PC-9 (cell line): ENCODE data around the gene RPAP2. TPM values are rescaled to one million over a fixed set of nuclear protein-coding genes. Genes with fewer than 3 reads are reported as not detected.
A peak's percentile ranks its signal among the peaks of the same experiment; 100 is the strongest.

Experiments used
- BruUV-seq: library from RNA; stranded (reverse); fragments of 400-500 nt; replicated peaks from 2 replicates; lab custom pipeline; 2021; lab: Mats Ljungman, UMichigan
- CTCF ChIA-PET: fragments of 300-600 bp; sonication (Branson Sonifier 250); formaldehyde crosslinking; loops from one replicate; lab custom pipeline; 2022; ENCODE audit warnings: antibody characterized with exemption; lab: Charles Lee
- POLR2A ChIA-PET: fragments of 300-600 bp; sonication (Branson Sonifier 250); formaldehyde crosslinking; loops from one replicate; lab custom pipeline; 2022; ENCODE audit warnings: antibody characterized with exemption; ENCODE audit not compliant: unreplicated experiment; lab: Charles Lee
- DNase-seq, 2 experiments: peaks; one replicate each; pipeline versions ENCODE4 v3.0.0 to v3.0.0-alpha.2; 2015 to 2022; ENCODE audit warnings: mixed read lengths in 1 of 2
- H2AFZ ChIP-seq: fragments of 200-600 bp; sonication (generic); 2 replicates; pipeline ENCODE4 v1.8.1; 2017; ENCODE audit warnings: antibody characterized with exemption
- H3F3A ChIP-seq: fragments of 200-600 bp; sonication (generic); 2 replicates; pipeline ENCODE4 v1.8.1; 2017; ENCODE audit warnings: antibody characterized with exemption, mild to moderate bottlenecking, low read depth; ENCODE audit not compliant: insufficient read depth
- H3K27ac ChIP-seq: fragments of 200-600 bp; sonication (generic); 2 replicates; pipeline ENCODE4 v1.6.1; 2016; ENCODE audit warnings: mixed run types
- H3K27me3 ChIP-seq: fragments of 200-600 bp; sonication (generic); 2 replicates; pipeline ENCODE4 v1.6.1; 2016; ENCODE audit warnings: low read depth, mixed run types; ENCODE audit not compliant: insufficient read depth
- H3K36me3 ChIP-seq: fragments of 200-600 bp; sonication (generic); 2 replicates; pipeline ENCODE4 v1.6.1; 2016; ENCODE audit warnings: low read depth, mixed run types
- H3K4me1 ChIP-seq: fragments of 200-600 bp; sonication (generic); replicated peaks from 2 replicates; pipeline ENCODE4 v1.6.1; 2016; ENCODE audit warnings: mixed run types; ENCODE audit not compliant: insufficient read depth
- H3K4me2 ChIP-seq: fragments of 200-600 bp; sonication (generic); 2 replicates; pipeline ENCODE4 v1.6.1; 2017; ENCODE audit warnings: mixed run types
- H3K4me3 ChIP-seq: fragments of 200-600 bp; sonication (generic); 2 replicates; pipeline ENCODE4 v1.6.1; 2016; ENCODE audit warnings: mixed run types
- H3K79me2 ChIP-seq: fragments of 200-600 bp; sonication (generic); 2 replicates; pipeline ENCODE4 v1.6.1; 2017; ENCODE audit warnings: low read depth, mixed run types
- H3K9me2 ChIP-seq: fragments of 200-600 bp; sonication (generic); 2 replicates; pipeline ENCODE4 v1.8.1; 2017; ENCODE audit warnings: mild to moderate bottlenecking; ENCODE audit not compliant: insufficient read depth
- H3K9me3 ChIP-seq: fragments of 200-600 bp; sonication (generic); 2 replicates; pipeline ENCODE4 v1.8.1; 2016; ENCODE audit warnings: low read depth; ENCODE audit not compliant: insufficient read depth
- H4K20me1 ChIP-seq: fragments of 200-600 bp; sonication (generic); 2 replicates; pipeline ENCODE4 v1.8.1; 2017; ENCODE audit not compliant: insufficient read depth
- CTCF ChIP-seq: fragments of 200-600 bp; sonication (generic); conservative IDR thresholded peaks from 2 replicates; pipeline ENCODE4 v1.6.1; 2017; ENCODE audit warnings: mixed run types, antibody characterized with exemption, mild to moderate bottlenecking, moderate library complexity
- EZH2 ChIP-seq: fragments of 200-600 bp; sonication (generic); IDR thresholded peaks from 2 replicates; pipeline ENCODE4 v1.8.0; 2017; ENCODE audit warnings: antibody characterized with exemption, low read depth
- intact Hi-C: fragments of 100-400 bp; cut with micrococcal nuclease; formaldehyde crosslinking; loops from one replicate; pipeline ENCODE4 v1.10.0; 2022; ENCODE audit not compliant: unreplicated experiment
- total RNA-seq: library from RNA; stranded (reverse); gene quantifications from 2 replicates; pipeline ENCODE4 v1.2.3, GENCODE V29; 2021

RPAP2 gene
- total RNA-seq, 1 experiment from 2014 or later, result 20.3 TPM

GRCh38 chr1:92441316-92441696, 142.4 kb downstream of the RPAP2 start:
- TF ChIP-seq CTCF (no peak), EZH2 (no peak)
- Histone ChIP-seq H3K27me3 (no peaks in the 10 kb centered on the region), H2AFZ (peak overlapping the region; percentile 79), H3K4me3 (peak overlapping the region; percentile 56), H4K20me1 (no peaks in the 10 kb centered on the region), H3K4me1 (no peaks in the 10 kb centered on the region), H3F3A (no peaks in the 10 kb centered on the region; the same call in 1 of the 2 replicates), H3K9me2 (no peaks in the 10 kb centered on the region), H3K36me3 (no peaks in the 10 kb centered on the region), H3K27ac (peak overlapping the region; percentile 74), H3K9me3 (no peaks in the 10 kb centered on the region), H3K79me2 (no peaks in the 10 kb centered on the region), H3K4me2 (peak overlapping the region; percentile 69)
- ChIA-PET CTCF (no interaction called here), POLR2A (no interaction called here)
- DNase-seq, result peak in 1 of 2 experiments; percentile 25
- intact Hi-C loops, result no loop called here
- no TSS peak for BruUV-seq

GRCh38 chr1:92441697-92442342, 143.0 kb downstream of the RPAP2 start:
- peak overlapping the region; percentile 69 for H3K4me2 ChIP-seq
- no peaks in the 10 kb centered on the region for H3K36me3 ChIP-seq
- no peaks in the 10 kb centered on the region for H3K27me3 ChIP-seq
- CTCF ChIA-PET, result no interaction called here
- peak in 1 of 2 experiments; percentile 79 for DNase-seq
- intact Hi-C loops, result no loop called here
- peak overlapping the region; percentile 56 for H3K4me3 ChIP-seq
- BruUV-seq, result no TSS peak
- POLR2A ChIA-PET, result no interaction called here
- H2AFZ ChIP-seq, result peak overlapping the region; percentile 79
- H3K9me3 ChIP-seq, result no peaks in the 10 kb centered on the region
- no peak for TF ChIP-seq CTCF
- TF ChIP-seq EZH2, result no peak
- no peaks in the 10 kb centered on the region; the same call in 1 of the 2 replicates for H3F3A ChIP-seq
- H3K27ac ChIP-seq, result peak overlapping the region; percentile 74
- no peaks in the 10 kb centered on the region for H3K4me1 ChIP-seq
- H4K20me1 ChIP-seq, result no peaks in the 10 kb centered on the region
- no peaks in the 10 kb centered on the region for H3K9me2 ChIP-seq
- H3K79me2 ChIP-seq, result no peaks in the 10 kb centered on the region

GRCh38 chr1:92442351-92442750, 143.5 kb downstream of the RPAP2 start:
- Histone ChIP-seq H3K4me2 (peak overlapping the region; percentile 69), H3K27ac (peak overlapping the region; percentile 74), H3K27me3 (no peaks in the 10 kb centered on the region), H4K20me1 (no peaks in the 10 kb centered on the region), H3K9me3 (no peaks in the 10 kb centered on the region), H3F3A (no peaks in the 10 kb centered on the region; the same call in 1 of the 2 replicates), H3K9me2 (no peaks in the 10 kb centered on the region), H3K36me3 (no peaks in the 10 kb centered on the region), H3K4me3 (peak overlapping the region; percentile 56), H3K79me2 (no peaks in the 10 kb centered on the region), H2AFZ (peak overlapping the region; percentile 79), H3K4me1 (peaks cover 5% of the 10 kb centered on the region; the same call in 1 of the 2 replicates)
- intact Hi-C loops, result no loop called here
- no peak for TF ChIP-seq EZH2
- TF ChIP-seq CTCF, result no peak
- POLR2A ChIA-PET, result no interaction called here
- CTCF ChIA-PET, result interaction anchor here (0.6 kb wide), 1 partner anchor 1156 kb away, joined by 3 read pairs; no protein-coding TSS in a partner anchor
- no peak for DNase-seq
- no TSS peak for BruUV-seq
